Stimulated activated memory B cell treated with anti-CD40 and anti-IgM and Interleukin-4, amounts not matched to agents 10 μg/mL and 1 μg/mL and 100 μg/mL, for 72 hours (primary cell): ENCODE results near the gene SENP1.
"Not testable (repeated sequence)": the region's sequence is repeated elsewhere in the genome, so short reads cannot be mapped to it uniquely, and the experiment has no call there.

ENCODE experiments used
- ATAC-seq: fragments of 150-1000 bp; cut with Tn5 transposase; 2 replicates; pipeline ENCODE4 v1.10.0; 2021
- H3K27ac Mint-ChIP-seq: one replicate; pipeline ENCODE4 v1.8.0; 2022; ENCODE audit warnings: mild to moderate bottlenecking, mixed read lengths
- H3K27me3 Mint-ChIP-seq: one replicate; pipeline ENCODE4 v1.8.0; 2022; ENCODE audit warnings: mixed read lengths
- H3K36me3 Mint-ChIP-seq: one replicate; pipeline ENCODE4 v1.8.0; 2022; ENCODE audit warnings: mixed read lengths
- H3K4me1 Mint-ChIP-seq: one replicate; pipeline ENCODE4 v1.8.0; 2022; ENCODE audit warnings: mixed read lengths
- H3K4me3 Mint-ChIP-seq: one replicate; pipeline ENCODE4 v1.8.0; 2022; ENCODE audit warnings: mild to moderate bottlenecking, moderate library complexity, mixed read lengths
- H3K9me3 Mint-ChIP-seq: one replicate; pipeline ENCODE4 v1.8.0; 2022; ENCODE audit warnings: mixed read lengths

Gene SENP1

GRCh38 chr12:48122065-48122834, 16.4 kb upstream of the SENP1 start:
- H3K4me3 Mint-ChIP-seq, result no peak overlapping the region
- H3K27ac Mint-ChIP-seq, result no peak overlapping the region
- H3K36me3 Mint-ChIP-seq, result peaks cover 26% of the 10 kb centered on the region
- H3K27me3 Mint-ChIP-seq, result no peaks in the 10 kb centered on the region
- H3K4me1 Mint-ChIP-seq, result peaks cover 21% of the 10 kb centered on the region
- H3K9me3 Mint-ChIP-seq, result no peaks in the 10 kb centered on the region
- no peak for ATAC-seq

- H3K4me3 Mint-ChIP-seq, result no peak overlapping the region
- no peak for ATAC-seq
- no peaks in the 10 kb centered on the region for H3K27me3 Mint-ChIP-seq
- H3K27ac Mint-ChIP-seq, result no peak overlapping the region
- peaks cover 21% of the 10 kb centered on the region for H3K36me3 Mint-ChIP-seq
- peaks cover 21% of the 10 kb centered on the region for H3K4me1 Mint-ChIP-seq
- no peaks in the 10 kb centered on the region for H3K9me3 Mint-ChIP-seq
Observed at GRCh38 chr12:48121522-48121921, 15.6 kb upstream of the SENP1 start.

- Mint-ChIP-seq H3K36me3 (peaks cover 13% of the 10 kb centered on the region), H3K27ac (peak overlapping the region; percentile 82), H3K4me1 (peaks cover 21% of the 10 kb centered on the region), H3K4me3 (peak overlapping the region; percentile 95), H3K27me3 (no peaks in the 10 kb centered on the region), H3K9me3 (no peaks in the 10 kb centered on the region)
- no peak for ATAC-seq
Observed at GRCh38 chr12:48119834-48120195, 13.9 kb upstream of the SENP1 start.

- Mint-ChIP-seq H3K4me3 (peak within 1 kb of the TSS; percentile 95), H3K27me3 (no peaks in the 10 kb centered on the region), H3K9me3 (peaks cover 2% of the 10 kb centered on the region), H3K4me1 (peaks cover 21% of the 10 kb centered on the region), H3K36me3 (peaks cover 13% of the 10 kb centered on the region), H3K27ac (peak within 1 kb of the TSS; percentile 82)
- ATAC-seq, result peak; percentile 99
Observed at GRCh38 chr12:48119078-48119833, 13.4 kb upstream of the SENP1 start, which contains the start of gene PFKM. Gene PFKM, plus strand, starts transcription at chr12:48119364. Its CDS starts 3,411 bp downstream, at chr12:48122775.

GRCh38 chr12:48118284-48118871, 12.5 kb upstream of the SENP1 start:
- Mint-ChIP-seq H3K27me3 (no peaks in the 10 kb centered on the region), H3K4me1 (peaks cover 21% of the 10 kb centered on the region), H3K4me3 (peak overlapping the region; percentile 95), H3K27ac (peak overlapping the region; percentile 82), H3K9me3 (peaks cover 3% of the 10 kb centered on the region), H3K36me3 (peaks cover 12% of the 10 kb centered on the region)
- ATAC-seq, result no peak

GRCh38 chr12:48115957-48116356, 10.1 kb upstream of the SENP1 start:
- H3K27me3 Mint-ChIP-seq, result no peaks in the 10 kb centered on the region
- ATAC-seq, result no peak
- H3K27ac Mint-ChIP-seq, result no peak overlapping the region
- H3K4me1 Mint-ChIP-seq, result peaks cover 17% of the 10 kb centered on the region
- H3K4me3 Mint-ChIP-seq, result no peak overlapping the region
- H3K9me3 Mint-ChIP-seq, result peaks cover 3% of the 10 kb centered on the region
- H3K36me3 Mint-ChIP-seq, result peaks cover 7% of the 10 kb centered on the region

- not testable (repeated sequence) for H3K9me3 Mint-ChIP-seq, ATAC-seq, H3K4me3 Mint-ChIP-seq, H3K27me3 Mint-ChIP-seq, H3K27ac Mint-ChIP-seq
- Mint-ChIP-seq H3K4me1 (peaks cover 17% of the 10 kb centered on the region), H3K36me3 (peaks cover 12% of the 10 kb centered on the region)
Observed at GRCh38 chr12:48111312-48111693, 5.4 kb upstream of the SENP1 start.

GRCh38 chr12:48110691-48111311, 4.9 kb upstream of the SENP1 start:
- Mint-ChIP-seq H3K9me3 (peaks cover 3% of the 10 kb centered on the region), H3K27ac (no peak overlapping the region), H3K27me3 (no peaks in the 10 kb centered on the region), H3K4me1 (peaks cover 18% of the 10 kb centered on the region), H3K4me3 (no peak overlapping the region), H3K36me3 (peaks cover 12% of the 10 kb centered on the region)
- no peak for ATAC-seq

- H3K36me3 Mint-ChIP-seq, result peaks cover 10% of the 10 kb centered on the region
- H3K4me1 Mint-ChIP-seq, result peaks cover 25% of the 10 kb centered on the region
- no peak overlapping the region for H3K4me3 Mint-ChIP-seq
- H3K27ac Mint-ChIP-seq, result no peak overlapping the region
- no peaks in the 10 kb centered on the region for H3K27me3 Mint-ChIP-seq
- H3K9me3 Mint-ChIP-seq, result peaks cover 2% of the 10 kb centered on the region
- no peak for ATAC-seq
Observed at GRCh38 chr12:48109424-48109823, 3.5 kb upstream of the SENP1 start.

- H3K36me3 Mint-ChIP-seq, result peaks cover 6% of the 10 kb centered on the region
- peak overlapping the region; percentile 96 for H3K27ac Mint-ChIP-seq
- H3K27me3 Mint-ChIP-seq, result no peaks in the 10 kb centered on the region
- ATAC-seq, result no peak
- peak overlapping the region; percentile 81 for H3K4me3 Mint-ChIP-seq
- H3K9me3 Mint-ChIP-seq, result no peaks in the 10 kb centered on the region
- peaks cover 44% of the 10 kb centered on the region for H3K4me1 Mint-ChIP-seq
Observed at GRCh38 chr12:48106681-48107613, 1.1 kb upstream of the SENP1 start.

GRCh38 chr12:48105321-48105866, 485 bp downstream of the SENP1 start:
- peak; percentile 58 for ATAC-seq
- Mint-ChIP-seq H3K36me3 (peaks cover 6% of the 10 kb centered on the region), H3K27me3 (no peaks in the 10 kb centered on the region), H3K4me3 (peak overlapping the region; percentile 81), H3K4me1 (peaks cover 50% of the 10 kb centered on the region), H3K27ac (peak overlapping the region; percentile 96), H3K9me3 (no peaks in the 10 kb centered on the region)

GRCh38 chr12:48104531-48104930, 1.3 kb downstream of the SENP1 start:
- H3K4me3 Mint-ChIP-seq, result peak overlapping the region; percentile 81
- no peak for ATAC-seq
- peak overlapping the region; percentile 96 for H3K27ac Mint-ChIP-seq
- peaks cover 2% of the 10 kb centered on the region for H3K36me3 Mint-ChIP-seq
- peaks cover 45% of the 10 kb centered on the region for H3K4me1 Mint-ChIP-seq
- no peaks in the 10 kb centered on the region for H3K9me3 Mint-ChIP-seq
- H3K27me3 Mint-ChIP-seq, result no peaks in the 10 kb centered on the region

- no peak for ATAC-seq
- no peak overlapping the region for H3K27ac Mint-ChIP-seq
- peaks cover 27% of the 10 kb centered on the region for H3K36me3 Mint-ChIP-seq
- no peak overlapping the region for H3K4me3 Mint-ChIP-seq
- H3K27me3 Mint-ChIP-seq, result no peaks in the 10 kb centered on the region
- H3K4me1 Mint-ChIP-seq, result no peaks in the 10 kb centered on the region
- H3K9me3 Mint-ChIP-seq, result no peaks in the 10 kb centered on the region
Observed at GRCh38 chr12:48092611-48093010, 13.3 kb downstream of the SENP1 start.

- Mint-ChIP-seq H3K27me3 (no peaks in the 10 kb centered on the region), H3K4me1 (peaks cover 14% of the 10 kb centered on the region), H3K9me3 (no peaks in the 10 kb centered on the region), H3K27ac (no peak overlapping the region), H3K36me3 (peaks cover 48% of the 10 kb centered on the region), H3K4me3 (no peak overlapping the region)
- no peak for ATAC-seq
Observed at GRCh38 chr12:48086327-48086726, 19.6 kb downstream of the SENP1 start.
